CD8-positive, alpha-beta memory T cell (primary cell): ENCODE measurements around the gene SCAPER. TPM values are rescaled to one million over a fixed set of nuclear protein-coding genes. Genes with fewer than 3 reads are reported as not detected.

ENCODE experiments used
- CTCF ChIA-PET: fragments of 350-600 bp; sonication (Branson Sonifier 250); formaldehyde crosslinking; loops from one replicate; lab custom pipeline; 2021; ENCODE audit warnings: antibody characterized with exemption; lab: Charles Lee
- POLR2A ChIA-PET: fragments of 350-600 bp; sonication (Branson Sonifier 250); formaldehyde crosslinking; loops from one replicate; lab custom pipeline; 2021; ENCODE audit warnings: antibody characterized with exemption; lab: Charles Lee
- DNase-seq, 5 donors: peaks; one replicate each; pipeline versions ENCODE4 v3.0.0 to v3.0.0-alpha.2; 2020 to 2022; ENCODE audit warnings: mixed read lengths in 1 of 5
- H3K27ac ChIP-seq: one replicate; pipeline ENCODE4 v1.7.0; 2013; ENCODE audit warnings: low read depth, mild to moderate bottlenecking, low read length, moderate library complexity
- H3K27me3 ChIP-seq: 2 replicates; pipeline ENCODE4 v1.7.0; 2013; ENCODE audit warnings: low read length, mild to moderate bottlenecking; ENCODE audit not compliant: insufficient read depth, poor library complexity, severe bottlenecking
- H3K36me3 ChIP-seq: 2 replicates; pipeline ENCODE4 v1.7.0; 2013; ENCODE audit warnings: mild to moderate bottlenecking, low read length, moderate library complexity; ENCODE audit not compliant: insufficient read depth
- H3K4me1 ChIP-seq: 2 replicates; pipeline ENCODE4 v1.7.0; 2013; ENCODE audit warnings: mild to moderate bottlenecking, low read length, moderate library complexity; ENCODE audit not compliant: insufficient read depth
- H3K4me3 ChIP-seq: 2 replicates; pipeline ENCODE4 v1.7.0; 2013; ENCODE audit warnings: mild to moderate bottlenecking, low read length
- H3K9me3 ChIP-seq: 2 replicates; pipeline ENCODE4 v1.7.0; 2013; ENCODE audit warnings: mild to moderate bottlenecking, low read length
- H3K27ac Mint-ChIP-seq, 8 donors: one replicate each; pipeline ENCODE4 v1.8.0; 2020 to 2021; ENCODE audit warnings: mixed read lengths in 8 of 8, mild to moderate bottlenecking in 6 of 8, inconsistent platforms in 3 of 8, moderate library complexity in 3 of 8
- H3K27me3 Mint-ChIP-seq, 2 donors: one replicate each; pipeline ENCODE4 v1.8.0; 2020 to 2021; ENCODE audit warnings: mixed read lengths in 2 of 2, mild to moderate bottlenecking in 1 of 2, moderate library complexity in 1 of 2
- H3K36me3 Mint-ChIP-seq, 3 donors: one replicate each; pipeline ENCODE4 v1.8.0; 2020 to 2021; ENCODE audit warnings: mixed read lengths in 3 of 3, inconsistent platforms in 1 of 3, mild to moderate bottlenecking in 1 of 3
- H3K4me1 Mint-ChIP-seq, 3 donors: one replicate each; pipeline ENCODE4 v1.8.0; 2020 to 2021; ENCODE audit warnings: mixed read lengths in 3 of 3, inconsistent platforms in 1 of 3, mild to moderate bottlenecking in 1 of 3
- H3K4me3 Mint-ChIP-seq, 7 donors: one replicate each; pipeline ENCODE4 v1.8.0; 2020 to 2021; ENCODE audit warnings: mixed read lengths in 7 of 7, mild to moderate bottlenecking in 6 of 7, moderate library complexity in 4 of 7, inconsistent platforms in 2 of 7
- H3K9me3 Mint-ChIP-seq, 5 donors: one replicate each; pipeline ENCODE4 v1.8.0; 2020 to 2022; ENCODE audit warnings: mixed read lengths in 5 of 5, mild to moderate bottlenecking in 3 of 5, moderate library complexity in 2 of 5, inconsistent platforms in 1 of 5
- polyA plus RNA-seq: library from polyadenylated mRNA; unstranded; fragments of 300-500 nt; fragmentation: Illumina TruSeq; gene quantifications from one replicate; pipeline ENCODE4 v1.2.3, GENCODE V29; 2021
- total RNA-seq, 2 experiments: library from RNA; stranded (reverse); gene quantifications; one replicate each; pipeline ENCODE4 v1.2.3, GENCODE V29; 2021

The SCAPER gene
- total and polyA plus RNA-seq, 3 experiments from 2014 or later, result 15.5 to 26.6 (median 16.0) TPM

- peak in 1 of 5 donors; percentile 10 for DNase-seq
- CTCF ChIA-PET, result no interaction called here
- POLR2A ChIA-PET, result no interaction called here
- Histone ChIP-seq H3K27ac (no peak overlapping the region), H3K27me3 (no peaks in the 10 kb centered on the region), H3K36me3 (no peaks in the 10 kb centered on the region), H3K9me3 (no peaks in the 10 kb centered on the region), H3K4me3 (no peak overlapping the region), H3K4me1 (no peaks in the 10 kb centered on the region)
- H3K9me3 Mint-ChIP-seq, result peaks cover 0 to 13% (median 7%) of the 10 kb centered on the region in 5 donors
- H3K36me3 Mint-ChIP-seq, result peaks cover 11 to 39% (median 15%) of the 10 kb centered on the region in 3 donors
- no peaks in the 10 kb centered on the region for H3K27me3 Mint-ChIP-seq
- H3K4me1 Mint-ChIP-seq, result peaks cover 2 to 7% (median 3%) of the 10 kb centered on the region in 3 donors
- H3K4me3 Mint-ChIP-seq, result no peak overlapping the region
- H3K27ac Mint-ChIP-seq, result no peak overlapping the region
Observed at GRCh38 chr15:76553564-76553963, 351.6 kb downstream of the SCAPER start.

DNA sequence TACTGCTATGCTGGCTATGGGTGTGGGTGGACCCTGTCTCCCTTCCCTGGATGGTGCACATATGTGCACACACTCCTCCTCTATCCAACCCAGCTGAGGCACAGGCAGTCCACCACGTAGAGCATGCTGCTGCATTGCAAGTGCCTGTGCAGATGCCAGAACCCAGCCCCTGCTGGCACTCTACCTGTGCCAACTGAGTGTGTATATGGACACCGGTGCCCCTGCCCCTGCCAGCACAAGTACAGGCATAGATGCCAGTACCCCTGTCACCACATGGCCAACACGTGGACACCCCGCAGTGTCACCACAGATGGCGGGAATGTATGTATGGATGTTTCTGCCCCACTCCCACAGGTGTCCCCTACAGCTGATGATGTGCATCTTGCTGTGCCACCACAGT, 352.0 kb downstream of the SCAPER start:
- peaks cover 2 to 7% (median 3%) of the 10 kb centered on the region in 3 donors for H3K4me1 Mint-ChIP-seq
- H3K4me3 Mint-ChIP-seq, result no peak overlapping the region
- DNase-seq, result no peak
- H3K27me3 ChIP-seq, result no peaks in the 10 kb centered on the region
- ChIA-PET CTCF (no interaction called here), POLR2A (no interaction called here)
- H3K27ac Mint-ChIP-seq, result peak overlapping the region in 1 of 8 donors; percentile 28
- no peaks in the 10 kb centered on the region for H3K36me3 ChIP-seq
- no peaks in the 10 kb centered on the region for H3K9me3 ChIP-seq
- no peaks in the 10 kb centered on the region for H3K4me1 ChIP-seq
- H3K27ac ChIP-seq, result no peak overlapping the region
- no peaks in the 10 kb centered on the region for H3K27me3 Mint-ChIP-seq
- peaks cover 11 to 34% (median 14%) of the 10 kb centered on the region in 3 donors for H3K36me3 Mint-ChIP-seq
- H3K9me3 Mint-ChIP-seq, result peaks cover 0 to 13% (median 7%) of the 10 kb centered on the region in 5 donors
- no peak overlapping the region for H3K4me3 ChIP-seq

- no peaks in the 10 kb centered on the region for H3K36me3 ChIP-seq
- Mint-ChIP-seq H3K9me3 (peaks cover 0 to 11% (median 7%) of the 10 kb centered on the region in 5 donors), H3K27me3 (no peaks in the 10 kb centered on the region), H3K4me1 (no peaks in the 10 kb centered on the region), H3K4me3 (no peak overlapping the region), H3K27ac (peak overlapping the region in 1 of 8 donors; percentile 76), H3K36me3 (peaks cover 10 to 28% (median 10%) of the 10 kb centered on the region in 3 donors)
- ChIA-PET CTCF (no interaction called here), POLR2A (no interaction called here)
- no peaks in the 10 kb centered on the region for H3K4me1 ChIP-seq
- no peak overlapping the region for H3K27ac ChIP-seq
- H3K27me3 ChIP-seq, result no peaks in the 10 kb centered on the region
- no peak overlapping the region for H3K4me3 ChIP-seq
- no peak for DNase-seq
- H3K9me3 ChIP-seq, result no peaks in the 10 kb centered on the region
Observed at GRCh38 chr15:76546805-76547204, 358.3 kb downstream of the SCAPER start.

DNA sequence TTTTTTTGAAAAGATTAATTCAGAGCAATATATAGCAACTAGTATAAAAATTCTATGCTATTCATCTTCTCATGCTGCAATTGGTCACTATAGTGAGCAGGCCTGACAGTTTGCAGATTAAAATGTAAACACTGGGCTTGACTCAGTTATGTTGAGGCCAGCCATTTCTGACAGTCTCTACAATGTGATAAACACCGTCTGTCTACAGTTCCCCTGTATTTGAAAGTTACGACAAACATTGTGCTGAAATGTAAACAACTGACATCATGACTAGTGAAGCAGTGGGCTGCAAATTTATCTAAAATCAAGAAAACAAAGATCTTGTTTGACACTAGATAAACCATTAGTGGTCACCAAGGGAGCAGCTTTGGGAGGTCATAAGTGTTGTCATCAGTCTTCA, 371.1 kb downstream of the SCAPER start:
- no peaks in the 10 kb centered on the region for H3K4me1 Mint-ChIP-seq
- Histone ChIP-seq H3K36me3 (no peaks in the 10 kb centered on the region), H3K9me3 (no peaks in the 10 kb centered on the region), H3K27ac (no peak overlapping the region), H3K4me1 (no peaks in the 10 kb centered on the region), H3K27me3 (no peaks in the 10 kb centered on the region), H3K4me3 (no peak overlapping the region)
- ChIA-PET CTCF (no interaction called here), POLR2A (no interaction called here)
- H3K9me3 Mint-ChIP-seq, result peaks cover 0 to 4% (median 0%) of the 10 kb centered on the region in 5 donors
- H3K27ac Mint-ChIP-seq, result no peak overlapping the region
- no peaks in the 10 kb centered on the region for H3K27me3 Mint-ChIP-seq
- H3K4me3 Mint-ChIP-seq, result no peak overlapping the region
- peaks cover 2 to 9% (median 7%) of the 10 kb centered on the region in 3 donors for H3K36me3 Mint-ChIP-seq
- no peak for DNase-seq

DNA sequence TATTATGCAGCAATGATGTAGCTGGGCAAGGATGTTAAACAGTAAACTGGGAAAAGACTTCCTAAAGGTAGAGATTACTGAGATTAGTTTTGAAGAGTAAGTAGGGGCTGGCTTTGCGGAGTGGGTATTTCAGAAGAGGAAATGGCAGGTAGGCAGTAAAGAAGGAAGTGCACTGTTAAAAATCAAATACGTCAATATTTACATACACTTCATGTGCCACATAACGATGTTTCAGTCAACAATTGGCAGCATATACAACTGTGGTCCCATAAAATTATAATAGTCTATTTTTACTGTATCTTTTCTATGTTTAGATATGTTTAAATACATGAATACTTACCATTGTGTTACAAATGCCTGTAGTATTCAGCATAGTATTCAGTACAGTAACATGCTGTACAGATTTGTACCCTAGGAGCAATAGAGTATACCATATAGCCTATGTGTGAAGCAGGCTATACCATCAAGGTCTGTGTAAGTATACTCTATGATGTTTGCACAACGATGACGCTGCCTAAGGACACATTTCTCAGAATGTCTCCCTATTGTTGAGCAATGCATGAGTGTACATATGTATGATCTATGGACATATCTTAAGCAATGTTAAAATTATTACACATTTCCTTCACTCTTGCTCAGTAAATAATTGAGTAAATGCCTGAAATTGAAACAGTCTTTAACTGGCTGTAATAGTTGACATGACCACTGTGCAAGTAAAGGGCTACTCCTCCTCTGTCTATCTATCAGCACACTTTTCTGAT, 371.9 kb downstream of the SCAPER start:
- no peaks in the 10 kb centered on the region for H3K27me3 Mint-ChIP-seq

GRCh38 chr15:76529911-76530310, 375.2 kb downstream of the SCAPER start:
- H3K9me3 Mint-ChIP-seq, result no peaks in the 10 kb centered on the region
- POLR2A ChIA-PET, result interaction anchor here (0.5 kb wide), 1 partner anchor 299 kb away, joined by 4 read pairs; no protein-coding TSS in a partner anchor
- H3K4me3 ChIP-seq, result no peak overlapping the region
- no peaks in the 10 kb centered on the region for H3K27me3 ChIP-seq
- CTCF ChIA-PET, result no interaction called here
- peaks cover 7 to 8% (median 7%) of the 10 kb centered on the region in 3 donors for H3K36me3 Mint-ChIP-seq
- H3K4me1 ChIP-seq, result no peaks in the 10 kb centered on the region
- no peak overlapping the region for H3K4me3 Mint-ChIP-seq
- no peaks in the 10 kb centered on the region for H3K4me1 Mint-ChIP-seq
- H3K27ac Mint-ChIP-seq, result no peak overlapping the region
- H3K9me3 ChIP-seq, result no peaks in the 10 kb centered on the region
- no peak overlapping the region for H3K27ac ChIP-seq
- no peaks in the 10 kb centered on the region for H3K27me3 Mint-ChIP-seq
- DNase-seq, result no peak
- H3K36me3 ChIP-seq, result no peaks in the 10 kb centered on the region

More for the DNA sequence above, 371.9 kb downstream of the SCAPER start:
- Histone ChIP-seq H3K27ac (no peak overlapping the region), H3K36me3 (no peaks in the 10 kb centered on the region), H3K4me3 (no peak overlapping the region), H3K9me3 (no peaks in the 10 kb centered on the region), H3K27me3 (no peaks in the 10 kb centered on the region), H3K4me1 (no peaks in the 10 kb centered on the region)
- Mint-ChIP-seq H3K9me3 (no peaks in the 10 kb centered on the region), H3K36me3 (peaks cover 2 to 5% (median 4%) of the 10 kb centered on the region in 3 donors), H3K4me3 (no peak overlapping the region), H3K27ac (no peak overlapping the region), H3K4me1 (no peaks in the 10 kb centered on the region)
- no peak for DNase-seq
- POLR2A ChIA-PET, result no interaction called here
- CTCF ChIA-PET, result no interaction called here

- H3K27me3 Mint-ChIP-seq, result no peaks in the 10 kb centered on the region
- H3K9me3 ChIP-seq, result no peaks in the 10 kb centered on the region
- DNase-seq, result no peak
- no peaks in the 10 kb centered on the region for H3K36me3 ChIP-seq
- no peaks in the 10 kb centered on the region for H3K27me3 ChIP-seq
- no peak overlapping the region for H3K27ac Mint-ChIP-seq
- H3K4me1 Mint-ChIP-seq, result no peaks in the 10 kb centered on the region
- no peak overlapping the region for H3K4me3 ChIP-seq
- H3K9me3 Mint-ChIP-seq, result no peaks in the 10 kb centered on the region
- H3K4me1 ChIP-seq, result no peaks in the 10 kb centered on the region
- POLR2A ChIA-PET, result interaction anchor here (0.6 kb wide), 1 partner anchor 1329 kb away, joined by 4 read pairs; no protein-coding TSS in a partner anchor
- no peak overlapping the region for H3K27ac ChIP-seq
- CTCF ChIA-PET, result no interaction called here
- peaks cover 4 to 8% (median 7%) of the 10 kb centered on the region in 3 donors for H3K36me3 Mint-ChIP-seq
- H3K4me3 Mint-ChIP-seq, result no peak overlapping the region
Observed at GRCh38 chr15:76526111-76526510, 379.0 kb downstream of the SCAPER start.

- Histone ChIP-seq H3K27ac (no peak overlapping the region), H3K36me3 (no peaks in the 10 kb centered on the region), H3K4me1 (no peaks in the 10 kb centered on the region), H3K27me3 (no peaks in the 10 kb centered on the region), H3K9me3 (no peaks in the 10 kb centered on the region), H3K4me3 (no peak overlapping the region)
- Mint-ChIP-seq H3K4me3 (no peak overlapping the region), H3K27ac (no peak overlapping the region), H3K4me1 (no peaks in the 10 kb centered on the region), H3K27me3 (no peaks in the 10 kb centered on the region), H3K9me3 (no peaks in the 10 kb centered on the region), H3K36me3 (peaks cover 0 to under 1% (median 0%) of the 10 kb centered on the region in 3 donors)
- ChIA-PET POLR2A (no interaction called here), CTCF (no interaction called here)
- no peak for DNase-seq
Observed at GRCh38 chr15:76517910-76518309, 387.2 kb downstream of the SCAPER start.
